Umbilical cord (tissue), 2 donors: Measurements from ENCODE around the gene PRKCB. TPM values are rescaled to one million over a fixed set of nuclear protein-coding genes. Genes with fewer than 3 reads are reported as not detected.
A peak's percentile ranks its signal among the peaks of the same experiment; 100 is the strongest.

Experiments
- DNase-seq: peaks from one replicate; pipeline ENCODE4 v3.0.0-alpha.2; 2015; ENCODE audit warnings: low spot score
- total RNA-seq: library from RNA; depleted of rRNA; stranded (reverse); fragments of >200 nt; gene quantifications from one replicate; pipeline ENCODE4 v1.2.3, GENCODE V29; 2014; ENCODE audit warnings: low replicate concordance; ENCODE audit not compliant: insufficient read depth

PRKCB gene
- total RNA-seq, 1 donor from 2014 or later, result 17.8 TPM

DNA sequence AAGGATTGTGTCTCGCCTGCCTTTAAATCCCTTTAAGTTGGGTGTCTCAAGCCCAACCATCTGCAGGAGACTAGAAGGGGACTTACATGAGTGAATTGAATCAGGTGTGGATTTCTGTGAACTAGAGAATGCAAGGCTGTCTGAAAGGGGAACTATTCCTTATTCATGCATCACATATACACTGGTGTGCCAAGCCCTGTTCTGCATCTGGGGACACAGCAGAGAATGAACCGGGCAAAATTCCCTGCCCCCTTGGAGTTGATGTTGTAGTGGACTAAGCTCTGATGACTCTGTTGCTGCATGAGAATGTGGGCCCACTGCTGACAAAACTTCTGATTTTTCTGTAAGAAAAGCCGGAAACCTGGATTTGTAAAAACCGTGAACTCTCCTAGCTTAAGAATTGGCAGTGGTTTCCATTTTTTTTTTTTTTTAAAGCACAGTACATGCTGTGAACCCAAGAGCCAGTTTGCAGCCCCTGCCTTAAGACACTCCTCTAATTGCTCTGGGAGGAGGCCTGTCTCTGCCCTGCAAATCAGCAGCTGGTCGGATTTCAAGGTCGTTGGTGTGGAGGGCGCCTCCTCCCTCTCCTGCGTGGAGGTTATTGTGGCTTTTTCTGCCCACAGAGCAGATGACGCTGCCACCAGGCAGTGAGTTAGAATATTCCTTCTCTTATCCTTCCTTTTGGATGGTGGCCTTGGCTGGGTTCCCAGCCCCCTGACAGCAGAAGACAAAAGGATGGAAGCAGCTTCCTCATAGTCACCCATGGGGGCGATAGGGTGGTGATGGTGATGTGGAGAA, 131.0 kb downstream of the PRKCB start:
- peak; percentile 51 for DNase-seq

DNA sequence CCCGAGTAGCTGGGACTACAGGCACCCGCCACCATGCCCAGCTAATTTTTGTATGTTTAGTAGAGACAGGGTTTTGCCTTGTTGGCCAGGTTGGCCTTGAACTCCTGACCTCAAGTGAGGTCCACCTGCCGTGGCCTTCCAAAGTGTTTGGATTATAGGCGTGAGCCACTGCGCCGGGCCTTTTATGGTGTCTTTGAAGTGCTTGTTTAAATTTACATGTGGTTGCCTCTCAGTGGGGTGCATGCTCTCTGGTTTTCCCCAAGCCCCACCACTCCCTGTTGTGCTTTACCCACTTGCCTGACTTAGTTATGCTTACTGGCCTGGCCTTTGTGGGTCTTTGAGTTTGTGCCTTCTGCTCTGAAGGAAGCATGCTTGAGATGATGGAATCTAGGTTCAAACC, 132.0 kb downstream of the PRKCB start:
- no peak for DNase-seq

DNA sequence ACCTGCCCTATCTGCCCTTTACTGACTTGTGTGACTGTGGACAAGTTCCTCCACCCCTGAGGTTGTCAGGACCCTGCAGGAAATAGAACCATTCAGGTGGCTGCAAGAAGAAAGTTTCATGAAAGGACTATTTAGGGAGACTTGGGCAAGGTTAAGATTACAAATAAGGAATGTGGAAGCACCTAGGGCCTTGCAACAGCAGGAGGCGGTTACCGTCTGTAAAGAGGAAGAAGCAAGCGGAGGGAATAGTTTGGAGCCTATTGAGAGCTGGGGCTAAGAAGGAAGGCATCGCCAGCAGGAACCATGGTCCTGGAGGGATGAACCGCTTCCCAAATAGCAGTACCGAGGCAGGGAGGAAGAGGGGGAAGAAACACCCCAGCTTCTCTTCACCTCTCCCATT, 132.4 kb downstream of the PRKCB start:
- DNase-seq, result no peak

DNA sequence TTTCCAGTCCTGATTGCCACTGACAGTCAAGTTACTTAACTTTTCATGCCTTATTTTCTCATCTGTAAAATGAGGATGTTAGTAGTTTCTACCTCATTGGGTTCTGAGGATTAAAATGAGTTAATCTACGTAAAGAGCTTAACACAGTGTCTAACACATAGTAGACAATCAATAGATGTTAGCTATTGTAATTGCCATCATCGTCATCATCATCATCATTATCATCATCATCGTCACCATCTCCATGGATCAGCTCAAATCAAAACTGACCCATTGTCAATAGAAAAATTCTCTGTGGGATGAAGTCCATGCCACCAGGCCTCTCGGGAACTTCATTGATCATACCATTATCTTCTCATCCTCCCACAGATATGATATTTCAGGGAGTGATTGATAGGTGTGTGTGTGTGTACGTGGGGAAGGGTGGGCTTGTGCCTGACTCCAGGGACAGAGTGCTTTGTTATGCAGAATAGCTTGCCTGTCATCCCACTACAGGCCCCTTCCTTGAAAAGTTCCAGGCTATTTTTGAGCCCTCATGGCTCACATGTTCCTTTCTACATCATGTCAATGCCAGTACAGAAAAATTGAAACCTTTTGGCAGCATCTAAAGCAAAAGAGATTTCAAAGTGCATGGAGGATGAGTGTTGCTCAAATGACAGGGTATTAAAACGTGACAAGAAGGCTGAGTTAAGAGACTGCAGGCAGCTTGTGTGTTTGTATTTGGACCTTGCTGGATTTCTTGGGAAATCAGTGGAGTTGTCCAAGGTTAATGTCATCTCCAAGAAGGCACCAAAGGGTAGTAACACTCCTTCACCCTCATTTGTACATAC, 133.9 kb downstream of the PRKCB start:
- DNase-seq, result no peak

DNA sequence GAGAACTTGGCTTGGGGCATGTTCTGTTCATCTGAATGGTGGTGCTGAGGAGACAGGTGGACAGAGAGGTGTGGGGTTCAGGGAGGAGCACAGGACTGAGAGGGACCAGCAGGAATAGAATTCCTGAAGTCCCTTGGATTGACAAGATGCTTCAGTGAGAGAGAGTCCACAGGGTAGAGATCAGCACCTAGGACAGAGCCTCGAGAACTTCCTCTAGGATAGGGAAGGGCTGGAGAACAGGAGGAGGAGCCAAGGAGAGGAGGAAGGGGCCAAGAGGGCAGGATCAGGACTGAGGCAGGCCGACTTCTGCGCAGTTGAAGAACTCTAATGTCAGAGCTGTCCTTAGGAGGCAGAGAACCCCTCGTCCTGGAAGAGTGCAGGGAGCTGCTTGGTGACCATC, 138.4 kb downstream of the PRKCB start:
- no peak for DNase-seq

DNA sequence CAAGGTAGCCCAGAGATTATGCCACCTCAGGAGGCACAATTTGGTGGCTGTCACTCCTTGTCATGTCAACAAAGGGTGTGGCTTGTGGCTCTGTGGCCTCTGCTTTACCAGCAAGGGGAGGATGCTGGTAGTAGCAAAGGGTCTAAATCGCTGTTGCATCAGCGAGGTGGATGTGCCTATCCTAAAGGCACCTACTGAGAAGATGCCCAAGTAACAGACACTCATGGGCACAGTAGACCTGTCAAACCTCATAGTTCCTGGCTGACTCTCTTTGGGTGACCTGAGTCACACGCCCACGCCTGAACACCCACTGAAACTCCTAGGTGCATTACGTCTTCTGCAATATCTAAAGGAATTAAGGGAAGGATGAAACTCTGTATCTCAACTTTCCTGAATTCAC, 139.5 kb downstream of the PRKCB start:
- DNase-seq, result no peak

DNA sequence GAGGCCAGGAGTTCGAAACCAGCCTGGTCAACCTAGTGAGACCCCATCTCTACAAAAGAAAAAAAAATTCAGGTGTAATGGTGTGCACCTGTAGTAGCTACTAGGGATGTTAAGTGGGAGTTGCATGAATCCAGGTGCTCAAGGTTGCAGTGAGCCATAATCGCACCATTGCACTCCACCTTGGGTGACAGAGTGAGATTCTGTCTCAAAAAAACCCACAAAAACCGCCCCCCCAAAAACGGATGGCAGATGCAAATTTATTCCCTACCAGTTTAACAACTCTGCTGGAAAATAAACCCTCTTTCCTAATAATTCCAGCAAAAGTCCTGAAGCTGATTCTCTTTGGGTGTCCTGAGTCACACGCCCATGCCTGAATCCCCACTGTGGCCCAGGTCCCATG, 140.3 kb downstream of the PRKCB start:
- no peak for DNase-seq

DNA sequence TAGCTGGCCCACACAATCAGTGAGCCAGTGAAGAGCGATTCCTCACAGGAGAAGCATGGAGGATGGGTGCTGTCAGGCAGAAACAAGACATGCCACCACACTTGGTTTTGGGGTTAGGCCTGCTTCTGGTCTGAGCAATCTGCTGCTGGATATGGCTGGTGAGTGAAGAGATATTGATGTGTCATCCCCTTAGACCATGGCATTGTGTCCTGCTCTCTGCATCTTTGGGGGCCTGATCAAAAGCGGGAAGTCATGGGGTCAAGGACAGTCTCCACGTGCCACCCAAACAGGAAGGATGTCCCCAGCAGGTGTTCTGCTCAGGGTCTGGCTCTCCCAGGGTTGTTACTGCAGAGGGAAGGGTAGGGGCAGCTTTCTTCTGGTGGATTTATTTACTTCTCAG, 140.7 kb downstream of the PRKCB start:
- DNase-seq, result no peak

DNA sequence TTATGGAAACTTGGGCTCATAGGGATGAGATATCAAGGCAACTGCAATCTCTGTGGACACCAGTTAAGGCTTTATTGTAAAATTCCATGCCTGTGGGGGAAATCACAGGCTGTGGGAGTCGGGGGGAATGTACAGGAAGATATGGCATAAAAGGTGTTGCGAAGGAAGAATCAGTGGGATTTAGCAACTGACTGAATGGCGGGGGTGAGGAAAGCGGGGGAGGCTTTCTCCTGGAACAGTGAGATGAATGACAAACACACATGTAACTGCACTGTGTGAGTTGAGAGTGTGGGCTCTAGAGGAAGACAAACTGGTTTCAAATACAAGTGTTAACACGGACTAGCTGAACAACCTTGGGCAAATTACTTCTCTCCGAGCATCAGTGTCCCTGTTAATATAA, 143.7 kb downstream of the PRKCB start:
- no peak for DNase-seq

DNA sequence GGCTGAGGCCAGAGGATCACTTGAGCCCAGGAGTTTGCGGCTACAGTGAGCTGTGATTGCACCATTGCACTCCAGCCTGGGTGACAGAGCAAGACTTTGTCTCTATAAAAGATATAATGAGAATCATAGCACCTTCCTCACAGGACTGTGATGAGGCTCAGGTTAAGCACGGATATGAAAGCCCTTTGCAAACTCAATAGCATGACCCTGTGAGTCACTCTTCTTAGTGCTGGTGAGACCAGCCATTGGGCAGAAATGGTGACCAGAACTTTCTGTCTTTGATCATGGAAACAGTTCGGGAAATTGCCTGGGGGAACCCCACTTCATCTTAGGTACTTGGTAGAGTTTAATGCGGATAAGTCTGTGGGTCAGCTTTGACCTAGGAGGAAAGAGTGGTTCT, 144.2 kb downstream of the PRKCB start:
- no peak for DNase-seq

DNA sequence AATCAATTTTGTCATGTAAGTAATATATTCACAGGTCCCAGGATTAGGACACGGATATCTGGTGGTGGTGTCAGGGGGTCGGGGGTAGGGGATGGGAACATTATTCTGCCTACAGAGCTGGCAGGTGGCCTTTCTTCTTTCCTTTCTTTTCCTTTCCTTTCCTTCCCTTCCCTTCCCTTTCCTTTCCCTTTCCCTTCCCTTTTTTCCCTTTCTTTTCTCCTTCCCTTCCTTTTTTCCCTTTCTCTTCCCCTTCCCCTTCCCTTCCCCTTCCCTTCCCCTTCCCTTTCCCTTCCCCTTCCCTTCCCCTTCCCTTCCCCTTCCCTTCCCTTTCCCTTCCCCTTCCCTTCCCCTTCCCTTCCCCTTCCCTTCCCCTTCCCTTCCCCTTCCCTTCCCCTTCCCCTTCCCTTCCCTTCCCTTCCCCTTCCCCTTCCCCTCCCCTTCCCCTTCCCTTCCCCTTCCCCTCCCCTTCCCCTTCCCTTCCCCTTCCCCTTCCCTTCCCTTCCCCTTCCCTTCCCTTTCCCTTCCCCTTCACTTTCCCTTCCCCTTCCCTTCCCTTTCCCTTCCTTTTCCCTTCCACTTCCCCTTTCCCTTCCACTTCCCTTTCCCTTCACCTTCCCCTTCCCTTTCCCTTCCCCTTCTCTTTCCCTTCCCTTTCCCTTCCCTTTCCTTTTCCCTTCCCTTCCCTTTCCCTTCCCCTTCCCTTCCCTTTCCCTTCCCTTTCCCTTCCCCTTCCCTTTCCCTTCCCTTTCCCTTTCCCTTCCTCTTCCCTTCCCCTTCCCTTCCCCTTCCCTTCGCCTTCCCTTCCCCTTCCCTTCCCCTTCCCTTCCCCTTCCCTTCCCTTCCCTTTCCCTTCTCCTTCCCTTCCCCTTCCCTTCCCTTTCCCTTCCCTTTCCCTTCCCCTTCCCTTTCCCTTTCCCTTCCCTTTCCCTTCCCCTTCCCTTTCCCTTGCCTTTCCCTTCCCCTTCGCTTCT, 145.9 kb downstream of the PRKCB start:
- DNase-seq, result no peak

DNA sequence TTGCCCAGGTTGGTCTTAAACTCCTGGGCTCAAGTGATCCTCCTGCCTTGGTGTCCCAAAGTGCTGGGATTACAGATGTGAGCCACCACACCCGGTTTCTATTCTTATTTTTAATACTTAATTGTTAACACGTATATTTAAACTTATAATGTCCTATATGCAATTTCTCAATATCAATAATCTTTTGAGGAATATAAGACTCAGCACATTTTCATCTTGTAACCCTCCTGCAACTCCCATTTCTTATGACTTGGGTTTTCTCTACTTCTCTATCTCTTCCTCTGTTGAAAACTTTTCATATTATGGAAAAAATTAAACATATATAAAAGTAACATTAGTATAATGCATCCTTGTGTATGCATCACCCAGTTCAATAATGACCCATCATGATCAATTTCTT, 150.7 kb downstream of the PRKCB start:
- no peak for DNase-seq

DNA sequence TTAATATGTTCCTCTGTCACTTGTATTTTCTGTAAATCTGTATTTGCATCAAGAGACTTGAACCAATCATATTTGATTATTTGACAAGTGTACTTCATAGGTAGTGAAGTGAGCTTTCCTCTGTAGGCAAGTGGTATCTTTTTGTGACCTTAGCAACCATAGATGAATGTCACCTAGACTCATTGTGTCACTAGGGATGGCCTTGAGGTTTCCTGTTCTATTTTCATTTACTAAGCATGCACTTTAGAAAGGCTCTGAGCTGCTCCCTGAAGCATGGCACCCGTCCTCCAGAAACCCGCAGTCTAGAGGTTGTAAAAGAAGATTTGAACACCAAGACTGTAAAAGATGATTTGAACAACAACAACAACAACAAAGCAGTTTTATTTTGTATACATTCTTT, 151.7 kb downstream of the PRKCB start:
- no peak for DNase-seq

DNA sequence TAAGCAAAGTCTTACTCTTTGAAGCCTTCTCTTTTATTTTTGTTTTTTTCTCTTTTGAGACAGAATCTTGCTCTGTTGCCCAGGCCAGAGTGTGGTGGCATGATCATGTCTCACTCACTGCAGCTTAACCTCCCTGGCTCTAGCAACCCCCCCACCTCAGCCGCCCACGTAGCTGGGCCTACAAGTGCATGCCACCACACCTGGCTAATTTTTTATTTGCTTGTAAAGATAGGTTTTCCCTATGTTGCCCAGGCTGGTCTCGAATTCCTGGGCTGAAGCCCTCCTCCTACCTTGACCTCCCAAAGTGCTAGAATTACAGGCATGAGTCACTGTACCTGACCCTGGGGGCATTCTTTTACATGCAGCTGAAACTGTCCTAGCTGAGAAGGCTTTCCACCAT, 154.7 kb downstream of the PRKCB start:
- DNase-seq, result no peak

DNA sequence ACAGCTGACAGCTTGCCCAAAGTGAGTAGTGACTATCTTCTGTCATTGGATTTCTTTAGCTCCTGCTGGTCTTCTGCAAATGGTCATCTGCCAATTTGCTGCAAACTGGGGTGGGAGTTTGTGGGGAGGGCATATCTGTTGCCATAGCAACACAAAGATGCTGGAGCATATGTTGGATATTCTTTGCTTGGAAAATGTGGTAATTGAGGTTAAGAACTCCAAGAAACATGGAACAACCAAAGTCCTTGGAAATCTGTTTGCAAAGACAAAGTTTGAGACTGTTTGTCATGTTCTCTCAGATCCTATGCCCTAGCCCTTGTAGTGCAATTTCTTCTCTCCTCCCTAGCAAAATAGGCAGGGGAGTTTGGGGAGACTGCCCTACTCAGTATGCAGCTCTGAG, 155.3 kb downstream of the PRKCB start:
- no peak for DNase-seq

DNA sequence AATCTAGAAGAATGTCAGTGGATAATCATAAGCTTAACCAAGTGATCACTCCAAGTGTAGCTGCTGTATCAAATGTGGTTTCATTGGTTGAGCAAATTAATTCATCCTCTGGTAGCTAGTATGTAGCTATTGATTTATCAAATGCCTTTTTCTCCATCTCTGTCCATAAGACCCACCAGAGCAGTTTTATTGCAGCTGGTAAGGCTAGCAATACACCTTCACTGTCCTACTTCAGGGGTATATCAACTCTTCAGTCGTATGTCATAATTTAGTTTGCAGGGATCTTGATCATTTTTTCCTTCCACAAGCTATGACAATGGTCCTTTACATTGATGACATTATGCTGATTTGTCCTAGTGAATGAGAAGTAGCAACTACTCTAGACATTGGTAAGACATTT, 158.8 kb downstream of the PRKCB start:
- no peak for DNase-seq

DNA sequence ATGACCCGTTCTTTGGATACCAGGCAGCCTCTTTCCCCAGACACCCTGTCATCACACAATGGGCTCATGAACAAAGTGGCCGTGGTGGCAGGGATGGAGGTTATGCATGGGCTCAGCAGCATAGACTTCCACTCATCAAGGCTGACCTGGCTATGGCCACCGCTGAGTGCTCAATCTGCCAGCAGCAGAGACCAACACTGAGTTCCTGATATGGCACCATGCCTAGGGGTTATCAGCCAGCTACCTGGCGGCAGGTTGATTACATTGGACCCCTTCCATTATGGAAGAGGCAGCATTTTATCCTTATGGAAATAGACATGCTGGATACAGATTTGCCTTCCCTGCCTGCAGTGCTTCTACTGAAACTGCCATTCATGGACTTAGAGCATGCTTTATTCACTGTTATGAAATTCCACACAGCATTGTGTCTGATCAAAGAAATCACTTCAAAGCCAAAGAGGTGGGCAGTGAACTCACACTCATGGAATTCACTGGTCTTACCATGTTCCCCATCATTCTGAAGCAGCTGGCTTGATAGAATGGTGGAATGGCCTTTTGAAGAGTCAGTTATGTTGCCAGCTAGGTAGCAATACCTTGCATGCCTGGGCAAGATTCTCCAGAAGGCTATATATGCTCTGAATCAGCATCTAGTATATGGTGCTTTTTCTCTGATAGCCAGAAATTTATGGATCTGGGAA, 160.6 kb downstream of the PRKCB start:
- DNase-seq, result no peak

DNA sequence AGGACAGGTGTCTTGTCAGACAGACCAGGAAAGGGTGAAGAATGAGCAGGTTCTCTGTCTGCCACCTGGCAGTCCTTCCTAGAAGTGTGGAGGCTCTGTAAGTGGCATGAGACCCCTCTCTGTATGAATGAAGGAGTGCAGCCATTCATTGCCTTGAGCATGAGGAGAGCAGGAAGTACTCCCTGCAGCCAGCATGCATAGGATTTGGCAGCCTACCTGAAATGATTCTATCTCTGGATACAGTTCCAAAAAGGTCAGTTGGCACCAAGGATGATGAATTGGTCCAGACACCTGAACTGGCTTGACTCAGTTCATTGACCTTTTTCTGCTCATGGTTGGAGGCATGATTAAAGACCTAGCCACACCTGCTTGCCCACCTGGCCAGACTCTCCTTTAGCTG, 163.0 kb downstream of the PRKCB start:
- DNase-seq, result no peak

DNA sequence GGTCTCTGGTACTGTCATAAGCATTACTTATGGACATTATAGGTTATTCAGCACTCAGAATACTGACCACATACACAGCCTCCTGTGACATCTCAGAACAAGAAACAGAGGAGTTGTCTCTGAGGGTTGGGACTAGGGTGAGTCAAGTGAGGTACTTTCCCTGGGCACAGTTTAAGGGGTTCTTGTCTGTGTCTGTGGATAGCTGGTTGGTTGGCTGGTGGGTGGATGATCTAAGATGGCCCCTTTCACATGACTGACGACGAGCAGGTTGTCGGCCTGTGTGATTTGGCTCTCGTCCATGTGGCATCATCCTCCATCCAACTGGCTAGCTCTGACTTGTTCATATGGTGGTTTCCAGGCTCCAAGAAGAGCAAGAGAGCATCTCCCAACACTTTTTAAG, 163.9 kb downstream of the PRKCB start:
- DNase-seq, result no peak

DNA sequence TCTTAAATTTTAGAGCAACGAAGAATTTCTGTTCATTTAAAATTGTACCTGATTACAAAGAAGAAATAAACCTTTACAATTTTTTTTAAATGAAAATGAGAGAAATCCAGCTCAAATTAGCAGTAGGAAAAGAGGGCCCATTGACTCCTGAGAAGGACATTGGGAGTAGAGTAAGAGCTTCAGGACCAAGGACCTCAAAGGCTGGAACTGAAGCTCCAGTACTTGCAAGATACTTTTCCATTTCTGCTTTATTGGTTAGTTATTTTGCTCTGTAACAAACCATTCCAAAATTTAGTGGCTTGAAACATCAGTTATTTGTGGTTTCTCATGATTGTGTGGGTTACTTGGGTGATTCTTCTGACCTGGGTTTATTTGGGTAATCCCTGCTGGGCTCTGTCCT, 165.9 kb downstream of the PRKCB start:
- DNase-seq, result no peak

DNA sequence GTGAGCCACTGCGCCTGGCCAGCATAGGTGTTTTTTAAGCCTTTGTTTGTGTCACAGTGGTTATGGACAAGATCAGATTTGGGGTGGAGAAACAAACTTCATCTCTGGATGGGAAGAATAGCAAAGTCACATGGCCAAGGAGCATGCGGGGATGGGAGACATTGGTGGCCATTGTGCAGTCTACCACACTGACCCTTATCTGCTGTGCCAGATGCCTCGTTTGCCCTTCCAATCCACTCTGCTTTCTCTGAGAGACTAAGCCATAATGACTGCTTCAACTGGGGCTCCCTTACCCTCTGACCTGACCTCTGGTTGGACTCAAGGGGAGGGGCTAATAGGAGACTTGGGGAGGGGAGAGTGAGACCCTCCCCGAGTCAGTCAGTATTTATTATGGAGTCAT, 166.8 kb downstream of the PRKCB start:
- DNase-seq, result no peak
